Adipose tissue (tissue), 3 donors: ENCODE results near the gene GRPEL2. TPM values are rescaled to one million over a fixed set of nuclear protein-coding genes. Genes with fewer than 3 reads are reported as not detected.

Source experiments
- H3K27ac ChIP-seq: one replicate; pipeline ENCODE4 v1.5.1; 2013; ENCODE audit warnings: low read depth, low read length
- WGBS, 3 donors: extraction: QIAGEN DNeasy Blood & Tissue Kit; methylation state at CpG; one replicate each; pipeline ENCODE4 v1.1.7; 2013; 5-methylcytosine and 5-hydroxymethylcytosine counted together
- polyA plus RNA-seq, 3 donors: library from polyadenylated mRNA; stranded (reverse); fragments of 200-250 nt; gene quantifications; one replicate each; pipeline ENCODE4 v1.2.3, GENCODE V29; 2013
- donor health status: healthy with polysubstance abuse.
- donor health status: Bipolar disorder and iron deficiency.
- donor health status: healthy.

GRPEL2 gene
- polyA plus RNA-seq, 3 donors: 2.8 to 6.0 (median 5.2) TPM

DNA sequence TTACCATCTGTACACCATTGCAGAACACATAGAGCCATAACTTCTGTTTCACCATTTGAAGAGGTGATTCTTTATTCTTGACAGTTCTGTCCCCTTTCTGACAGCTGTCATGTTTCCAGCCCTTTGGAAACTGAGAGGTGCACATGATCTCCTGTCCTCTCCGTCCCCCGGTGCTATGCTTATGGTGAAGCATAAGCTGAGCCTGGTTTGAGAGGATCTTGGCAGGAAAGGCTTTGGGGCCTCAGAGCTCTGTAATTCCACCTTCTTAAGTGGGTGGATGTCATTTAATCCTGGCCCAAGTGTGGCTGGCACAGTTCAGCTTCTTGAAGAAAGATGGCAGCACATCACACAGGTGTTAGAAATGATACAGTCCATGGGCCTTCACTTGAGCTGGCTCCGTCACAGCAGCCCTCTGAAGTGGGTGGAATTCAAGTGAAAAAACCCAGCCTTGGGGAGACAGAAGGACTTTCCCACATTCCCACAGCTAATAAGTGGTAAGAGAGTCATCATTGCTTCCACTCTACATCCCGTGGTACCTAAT is 30.7 kb upstream of the GRPEL2 start:
- 93 to 96% (median 96%) methylated on average over 4 of the region's 4 CpGs for WGBS, 3 donors
- no peak overlapping the region for H3K27ac ChIP-seq

DNA sequence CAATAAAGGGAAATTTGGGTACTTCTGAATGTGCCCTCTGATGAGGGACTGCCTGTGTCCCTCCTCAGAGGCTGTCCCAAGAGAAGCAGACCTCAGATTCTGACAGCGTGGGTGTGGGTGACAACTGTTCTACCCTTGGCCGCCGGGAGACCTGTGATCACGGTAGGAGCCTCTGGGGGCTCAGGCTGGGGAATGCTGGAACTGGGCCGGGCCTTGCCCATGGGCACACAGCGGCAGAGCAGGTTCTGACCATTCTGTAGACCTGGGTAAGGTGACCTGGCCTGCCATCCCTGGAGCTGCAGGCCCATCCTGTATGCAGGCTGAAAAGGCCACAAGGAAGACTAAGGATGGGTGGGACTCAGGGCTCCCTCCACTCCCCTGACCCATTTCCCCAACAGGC is 29.5 kb upstream of the GRPEL2 start:
- WGBS, 3 donors: 87 to 96% (median 93%) methylated on average over 6 of the region's 6 CpGs
- H3K27ac ChIP-seq: no peak overlapping the region

DNA sequence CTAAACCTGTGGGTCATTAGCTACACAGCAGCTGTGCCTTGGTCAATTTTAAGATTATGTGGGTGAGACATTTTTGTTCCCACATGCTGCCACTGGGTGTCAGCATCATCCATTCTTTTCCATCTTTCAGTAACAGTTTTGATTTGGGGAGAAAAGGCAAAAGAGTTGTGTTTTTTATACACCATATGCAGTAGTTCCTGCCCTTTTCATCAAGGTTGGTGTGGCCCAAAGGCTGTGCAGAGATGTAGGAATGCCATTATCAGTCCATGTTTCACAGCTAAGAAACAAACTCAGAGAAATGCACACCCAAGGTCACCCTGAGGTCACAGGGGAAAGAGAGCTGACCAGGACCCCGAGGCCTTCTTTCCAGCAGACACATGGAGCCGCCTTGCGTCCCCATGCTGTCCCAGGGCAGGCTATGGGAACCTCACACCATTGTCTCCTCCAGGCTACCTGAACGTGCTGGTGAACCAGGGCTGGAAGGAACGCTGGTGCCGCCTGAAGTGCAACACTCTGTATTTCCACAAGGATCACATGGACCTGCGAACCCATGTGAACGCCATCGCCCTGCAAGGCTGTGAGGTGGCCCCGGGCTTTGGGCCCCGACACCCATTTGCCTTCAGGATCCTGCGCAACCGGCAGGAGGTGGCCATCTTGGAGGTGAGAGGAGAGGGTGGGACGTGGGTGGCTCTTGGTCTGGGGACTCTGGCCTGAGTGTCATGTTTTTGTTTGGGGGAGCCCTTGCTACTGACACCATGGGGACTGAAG is 27.8 kb upstream of the GRPEL2 start:
- WGBS, 3 donors: 79 to 88% (median 80%) methylated on average over 14 of the region's 14 CpGs
- no peak overlapping the region for H3K27ac ChIP-seq

DNA sequence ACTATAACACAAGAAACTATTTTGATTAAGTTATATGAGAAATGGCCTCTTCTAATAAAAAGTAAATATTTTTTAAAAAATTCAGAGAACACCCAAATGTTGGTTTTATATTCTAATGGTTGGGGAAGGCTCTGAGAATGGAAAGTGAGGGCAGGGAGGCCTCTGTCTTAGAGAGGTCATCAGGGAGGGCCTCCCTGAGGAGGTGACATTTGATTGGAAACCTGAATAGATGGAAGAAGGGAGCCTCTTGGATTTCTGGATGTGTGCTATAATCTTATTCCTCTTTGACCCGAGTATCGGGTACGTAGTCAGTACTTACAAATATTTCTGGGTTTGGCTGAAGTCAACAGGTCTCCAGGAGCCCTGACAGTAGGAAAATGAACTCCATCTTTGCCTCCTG is 26.1 kb upstream of the GRPEL2 start:
- H3K27ac ChIP-seq: no peak overlapping the region
- WGBS, 3 donors: 90 to 96% (median 91%) methylated on average over 3 of the region's 3 CpGs

DNA sequence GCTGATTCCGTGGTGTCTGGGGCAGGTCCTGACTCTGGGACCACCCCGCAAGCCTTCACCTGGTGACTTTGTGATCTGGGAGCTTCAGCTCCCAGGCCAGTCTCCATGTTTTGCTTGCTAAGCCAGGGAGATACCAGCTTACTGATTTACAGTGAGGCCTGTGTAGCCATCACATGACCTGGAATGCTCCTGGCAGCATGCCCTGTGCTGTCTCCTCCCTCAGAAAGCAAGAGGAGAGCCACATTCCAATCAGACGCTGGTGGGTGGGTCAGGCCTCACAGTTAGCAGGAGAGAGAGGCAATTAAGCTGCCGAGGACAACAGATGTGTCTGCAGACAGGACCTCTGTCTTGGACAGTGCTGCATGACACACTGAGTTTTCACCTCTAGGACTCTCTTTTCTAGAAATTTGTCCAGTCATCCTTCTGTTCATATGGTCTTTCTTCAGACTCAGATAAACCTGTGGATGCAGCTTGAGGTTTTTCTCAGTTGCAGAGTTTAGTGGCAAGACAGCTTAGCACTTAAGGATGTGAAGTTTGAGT is 24.4 kb upstream of the GRPEL2 start:
- H3K27ac ChIP-seq: no peak overlapping the region
- 15 to 43% (median 40%) methylated on average over 4 of the region's 4 CpGs for WGBS, 3 donors

DNA sequence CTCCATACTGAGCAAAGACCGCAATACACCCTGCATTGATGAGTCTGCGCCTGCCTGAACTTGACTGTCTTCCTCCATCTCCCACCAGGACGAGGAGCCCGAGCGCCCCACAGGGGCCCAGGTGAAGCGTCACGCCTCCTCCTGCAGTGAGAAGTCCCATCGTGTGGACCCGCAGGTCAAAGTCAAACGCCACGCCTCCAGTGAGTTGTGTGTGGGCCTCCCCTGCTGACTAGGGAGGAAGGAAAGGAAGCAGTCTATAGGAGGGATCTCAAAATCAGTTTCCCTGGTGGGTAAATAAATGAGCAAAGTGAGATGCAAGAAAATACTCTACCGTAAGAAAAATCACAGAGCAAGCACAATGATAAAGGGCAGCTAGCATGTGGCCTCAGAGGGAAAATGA is 22.8 kb upstream of the GRPEL2 start:
- WGBS, 3 donors: 79 to 90% (median 86%) methylated on average over 12 of the region's 12 CpGs
- no peak overlapping the region for H3K27ac ChIP-seq

DNA sequence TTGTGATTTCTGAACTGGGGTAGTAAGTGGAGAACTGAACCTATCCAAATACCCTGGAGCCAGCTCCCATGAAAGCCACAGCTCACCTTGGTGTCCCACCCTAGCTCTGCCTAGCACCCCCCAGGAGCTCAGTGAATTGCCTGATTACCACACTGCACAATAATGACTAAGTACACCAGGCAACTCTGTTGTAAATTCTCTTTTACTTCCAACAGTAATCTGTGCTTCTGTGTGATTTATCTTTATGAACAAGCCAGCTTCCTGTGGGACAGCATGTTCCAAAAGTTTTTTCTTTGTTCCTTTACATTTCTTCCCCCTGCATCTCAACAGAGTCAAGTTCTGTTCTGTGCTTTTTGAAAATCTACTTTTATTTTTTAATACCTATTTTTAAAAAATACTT is 22.1 kb upstream of the GRPEL2 start:
- no peak overlapping the region for H3K27ac ChIP-seq

DNA sequence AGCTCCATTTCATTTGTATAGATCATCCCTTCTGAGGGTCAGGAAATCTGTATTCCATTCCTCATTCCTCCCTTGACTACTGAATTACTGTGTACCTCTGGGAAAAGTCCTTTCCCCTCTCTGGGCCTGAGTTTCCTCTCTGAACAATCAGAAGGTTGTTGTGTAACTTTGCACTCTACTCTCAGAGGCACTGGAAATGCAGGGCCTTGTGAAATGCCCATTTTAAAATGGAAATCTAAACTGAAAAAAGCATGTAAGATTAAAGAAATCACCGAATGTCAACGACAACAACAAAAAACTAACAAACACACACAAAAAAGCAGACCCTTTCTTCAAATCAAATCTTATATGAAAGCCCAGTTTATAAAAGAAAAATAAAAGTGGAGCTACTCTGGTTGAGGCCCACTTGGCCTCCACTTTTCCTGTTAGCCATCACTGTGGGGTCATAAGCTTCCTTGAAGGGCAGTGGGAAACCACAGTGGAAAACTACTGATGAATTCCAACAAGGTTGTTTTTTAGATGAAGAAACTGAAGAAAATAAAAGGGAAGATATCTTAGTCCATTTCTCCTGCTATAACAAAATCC is 21.6 kb upstream of the GRPEL2 start:
- WGBS, 3 donors: 52 to 78% (median 55%) methylated on average over 2 of the region's 2 CpGs
- no peak overlapping the region for H3K27ac ChIP-seq

DNA sequence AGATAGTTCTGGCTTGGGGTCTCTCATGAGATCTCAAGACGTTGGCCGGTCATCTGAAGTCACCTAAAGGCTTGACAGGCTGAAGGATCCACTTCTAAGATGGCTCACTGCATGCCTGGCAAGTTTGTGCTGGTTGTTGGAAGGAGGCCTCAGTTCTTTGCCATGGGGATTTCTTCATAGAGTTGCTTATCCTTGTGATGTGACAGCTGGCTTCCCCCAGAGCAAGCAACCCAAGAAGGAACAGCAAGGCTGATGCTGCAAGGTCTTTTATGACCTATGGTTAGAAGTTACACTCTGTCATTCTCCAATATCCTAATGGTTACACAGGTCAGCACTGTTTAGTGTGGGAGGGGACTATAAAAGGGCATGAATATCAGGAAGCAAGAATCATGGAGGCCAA is 20.7 kb upstream of the GRPEL2 start:
- WGBS, 3 donors: 85 to 89% (median 88%) methylated on average over 2 of the region's 2 CpGs
- no peak overlapping the region for H3K27ac ChIP-seq

DNA sequence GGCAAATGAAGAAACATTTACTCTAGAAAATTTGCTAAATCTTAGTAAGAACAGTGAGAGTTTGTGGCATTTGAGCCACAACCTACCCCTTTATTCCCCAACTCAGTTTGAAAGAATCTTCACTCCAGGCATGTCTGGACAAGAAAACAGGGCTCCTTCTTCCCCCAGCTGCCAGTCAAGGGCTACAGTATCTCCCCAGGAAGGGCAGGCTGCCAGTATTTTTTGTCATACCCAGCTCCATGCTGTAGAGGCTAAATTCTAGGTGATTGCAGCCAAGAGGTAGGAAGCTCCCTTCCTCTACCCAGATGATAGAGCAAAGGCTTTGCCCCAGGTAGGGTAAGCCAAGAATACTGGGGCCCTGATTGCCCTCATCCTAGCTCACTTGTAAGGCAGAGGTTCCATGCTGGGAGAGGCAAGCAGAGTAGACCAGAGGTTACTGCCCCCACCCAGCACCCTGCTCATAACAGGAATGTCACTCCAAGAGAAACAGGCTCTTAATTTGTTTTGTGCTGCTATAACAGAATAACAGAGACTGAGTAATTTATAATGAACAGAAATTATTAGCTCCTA is 20.0 kb upstream of the GRPEL2 start:
- no peak overlapping the region for H3K27ac ChIP-seq

DNA sequence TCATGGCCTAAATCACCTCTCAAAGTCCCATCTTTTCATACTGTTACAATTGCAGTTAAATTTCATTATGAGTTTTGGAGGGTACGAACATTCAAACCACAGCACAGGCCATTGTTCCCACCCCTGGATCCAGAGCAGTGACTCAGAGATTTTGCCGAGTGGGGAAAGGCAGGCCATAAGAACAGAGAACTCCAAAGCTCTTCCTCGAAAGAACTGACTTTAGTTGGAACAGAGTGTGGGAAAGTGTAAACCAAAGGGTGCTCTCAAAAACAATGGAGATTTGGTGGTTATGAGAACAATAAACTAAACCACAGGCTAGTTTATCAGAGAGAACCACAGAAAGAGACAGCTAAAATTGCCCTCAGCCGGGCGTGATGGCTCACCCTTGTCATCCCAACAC is 19.4 kb upstream of the GRPEL2 start:
- 92 to 96% (median 95%) methylated on average over 5 of the region's 5 CpGs for WGBS, 3 donors
- no peak overlapping the region for H3K27ac ChIP-seq

DNA sequence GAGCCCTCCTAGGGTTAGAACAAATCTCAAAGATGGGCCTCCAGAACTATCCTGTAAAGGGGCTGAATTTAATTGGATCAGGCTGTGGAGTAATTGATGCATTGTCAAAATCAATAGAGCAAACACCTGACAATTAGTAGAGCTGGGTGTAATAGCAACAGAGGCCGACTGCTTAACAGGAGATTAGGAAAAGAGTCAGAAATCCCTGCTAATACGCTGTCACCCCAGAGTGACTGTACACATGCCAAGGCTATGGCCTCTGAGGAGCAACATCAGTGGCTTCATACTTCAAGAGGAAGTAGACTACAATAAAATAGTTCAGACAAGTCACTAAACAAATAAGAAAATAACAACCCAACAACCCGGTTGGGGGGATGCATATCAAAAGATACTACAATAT is 18.7 kb upstream of the GRPEL2 start:
- WGBS, 3 donors: 73 to 86% (median 84%) methylated on average over 3 of the region's 3 CpGs
- no peak overlapping the region for H3K27ac ChIP-seq

DNA sequence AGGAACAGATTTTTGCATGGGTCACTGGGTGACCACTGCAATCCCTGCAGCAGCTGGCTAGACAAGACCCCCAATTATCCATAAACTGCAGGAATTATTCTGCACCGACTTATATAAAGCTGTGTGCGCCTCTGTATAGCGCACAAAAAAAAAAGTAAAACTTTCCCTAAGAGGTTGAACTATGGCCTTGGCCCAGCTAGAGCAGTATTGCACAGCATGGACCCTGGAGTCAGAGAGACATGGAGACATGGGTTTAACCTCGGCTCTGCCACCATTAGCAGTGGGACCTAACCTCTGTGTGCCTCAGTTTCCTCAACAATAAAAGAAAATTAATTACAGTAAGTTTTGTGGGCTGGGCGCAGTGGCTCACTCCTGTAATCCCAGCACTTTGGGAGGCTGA is 17.1 kb upstream of the GRPEL2 start:
- WGBS, 3 donors: 90 to 96% (median 92%) methylated on average over 5 of the region's 5 CpGs

DNA sequence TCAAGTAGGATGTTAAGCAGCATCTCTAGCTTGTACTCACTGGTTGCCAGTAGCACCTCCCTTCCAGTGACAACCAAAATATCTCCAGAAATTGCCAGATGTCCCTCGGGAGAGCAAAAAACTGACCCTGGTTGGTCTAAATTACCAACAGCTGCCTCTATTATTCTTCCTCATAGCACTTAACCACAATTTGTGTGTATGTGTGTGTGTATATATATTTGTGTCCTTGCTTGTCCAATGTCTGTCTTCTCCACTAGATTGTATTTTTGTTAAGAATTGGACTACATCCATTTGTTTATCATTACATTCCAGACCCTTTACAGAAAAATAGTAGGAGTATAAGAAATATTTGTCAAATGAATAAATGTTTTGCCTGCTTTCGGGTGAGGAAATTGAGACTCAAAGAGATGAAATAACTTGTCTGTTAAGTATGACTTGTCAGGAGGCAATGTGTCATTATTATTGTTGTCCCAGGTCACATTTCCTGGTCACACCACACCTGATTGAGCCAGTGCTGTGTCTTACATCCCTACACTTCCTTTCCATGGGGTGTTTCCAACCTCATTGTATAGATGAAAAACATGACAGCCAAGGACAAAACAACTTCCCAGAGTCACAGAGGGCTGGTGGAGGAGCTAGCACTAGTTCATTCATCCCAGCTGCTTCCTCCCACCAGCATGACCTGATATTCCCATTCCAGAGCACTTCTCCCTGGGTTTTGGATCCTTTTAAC is 11.4 kb upstream of the GRPEL2 start:
- H3K27ac ChIP-seq: no peak overlapping the region
- 77 to 92% (median 80%) methylated on average over 2 of the region's 2 CpGs for WGBS, 3 donors

More for the DNA sequence above, 17.1 kb upstream of the GRPEL2 start:
- no peak overlapping the region for H3K27ac ChIP-seq

DNA sequence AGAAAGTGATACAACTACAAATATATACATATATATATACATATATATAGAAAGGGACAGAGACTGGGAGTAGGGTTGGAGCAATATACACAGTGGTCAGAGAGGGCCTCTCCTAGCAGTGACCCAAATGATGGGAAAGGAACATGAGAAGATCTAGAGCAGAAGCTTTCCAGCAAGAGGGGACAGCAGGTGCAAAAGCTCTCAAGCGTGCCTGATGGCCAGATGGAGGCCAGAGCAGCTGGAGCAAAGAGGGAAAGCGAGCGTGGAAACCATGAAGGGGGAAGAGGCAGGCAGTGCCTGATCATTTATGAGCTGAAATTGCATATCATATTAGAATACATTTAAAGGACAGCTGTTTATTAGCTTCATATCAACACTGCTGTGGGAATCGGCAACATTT is 7.6 kb upstream of the GRPEL2 start:
- 86 to 94% (median 93%) methylated on average over 4 of the region's 4 CpGs for WGBS, 3 donors

DNA sequence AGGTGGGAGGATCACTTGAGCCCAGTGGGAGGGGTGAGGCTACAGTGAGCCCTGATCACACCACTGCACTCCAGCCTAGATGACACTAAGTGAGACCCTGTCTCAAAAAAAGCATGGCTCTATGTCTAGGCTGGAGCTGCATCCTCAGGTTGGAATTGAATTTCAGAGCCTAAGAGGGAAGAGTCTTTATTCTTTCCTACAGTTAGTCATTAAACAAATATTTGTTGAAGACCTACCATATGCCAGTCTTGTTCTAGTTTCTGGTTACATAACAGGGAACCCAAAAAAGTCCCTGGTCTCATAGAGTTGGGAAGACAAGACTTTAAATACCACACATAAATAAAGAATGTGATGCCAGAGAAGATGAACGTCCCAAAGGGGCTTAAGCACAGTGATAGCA is 6.9 kb upstream of the GRPEL2 start:
- H3K27ac ChIP-seq: no peak overlapping the region
- WGBS, 3 donors: 74 to 86% (median 83%) methylated on average over 1 of the region's 1 CpG

More for the DNA sequence above, 7.6 kb upstream of the GRPEL2 start:
- H3K27ac ChIP-seq: no peak overlapping the region

DNA sequence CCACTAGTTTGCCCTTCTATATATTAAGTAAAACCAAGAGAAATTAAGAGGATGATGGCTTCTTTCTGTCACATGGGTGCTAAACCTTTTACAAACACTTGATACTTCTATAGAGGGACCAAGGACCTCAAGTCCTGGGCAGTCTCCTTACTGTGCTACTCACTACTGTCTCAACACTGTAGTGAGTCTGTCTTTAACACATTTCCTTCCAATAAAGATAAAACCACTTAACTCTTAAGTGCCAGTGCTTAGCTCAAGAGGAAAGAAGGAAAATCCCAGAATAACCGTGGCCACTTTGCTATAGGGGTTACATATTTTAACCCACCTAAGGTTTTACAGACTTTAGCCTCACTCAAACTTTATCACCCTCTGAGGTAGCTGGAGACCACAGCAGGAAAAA is 4.4 kb upstream of the GRPEL2 start:
- WGBS, 3 donors: 61 to 72% (median 68%) methylated on average over 1 of the region's 1 CpG
- H3K27ac ChIP-seq: no peak overlapping the region

DNA sequence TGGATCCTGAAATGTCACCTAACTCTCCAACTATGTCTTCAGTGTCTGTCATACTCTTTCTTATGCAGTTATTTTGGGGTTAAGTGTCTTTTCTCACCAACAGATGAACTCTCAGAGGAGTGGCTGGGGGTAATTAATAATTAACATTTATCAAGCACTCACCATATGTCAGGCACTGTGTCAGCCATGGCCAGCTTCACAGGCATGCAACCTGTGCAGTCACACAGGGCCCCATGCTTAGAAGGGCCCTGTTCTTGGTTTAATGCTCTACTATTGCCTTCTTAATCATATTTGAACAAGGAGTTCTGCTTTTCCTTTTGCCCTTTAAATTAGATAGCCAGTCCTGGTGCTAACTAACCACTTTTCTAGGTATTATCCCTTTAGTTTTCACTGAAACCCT is 3.4 kb upstream of the GRPEL2 start:
- no peak overlapping the region for H3K27ac ChIP-seq

DNA sequence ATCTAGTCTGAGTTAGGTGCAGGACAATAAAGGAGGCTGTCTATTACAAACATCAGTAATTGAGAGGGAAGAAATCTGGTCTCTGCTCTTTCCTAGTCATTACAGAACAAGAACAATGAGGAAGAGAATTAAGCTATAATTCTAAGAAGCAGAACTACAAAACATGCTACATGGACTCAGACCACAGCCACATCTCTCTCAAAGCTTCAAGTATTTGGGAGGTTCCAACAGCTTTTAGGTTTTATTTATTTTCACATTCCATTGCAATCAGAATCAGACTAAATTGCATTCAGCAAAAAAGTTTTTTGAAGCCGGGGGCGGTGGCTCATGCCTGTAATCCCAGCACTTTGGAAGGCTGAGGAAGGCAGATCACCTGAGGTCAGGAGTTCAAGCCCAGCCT is 1.1 kb upstream of the GRPEL2 start:
- no peak overlapping the region for H3K27ac ChIP-seq

More for the DNA sequence above, 1.1 kb upstream of the GRPEL2 start:
- 84 to 94% (median 90%) methylated on average over 2 of the region's 2 CpGs for WGBS, 3 donors
